Cardiac fibroblast (primary cell): ENCODE results near the gene SMC2.

Experiments
- DNase-seq, 2 donors: peaks; one replicate each; pipeline versions ENCODE4 v3.0.0 to v3.0.0-alpha.2; 2010; ENCODE audit warnings: low read depth in 2 of 2
- H3K4me3 ChIP-seq, 2 donors: replicated peaks in 1 of 2; 1 replicate in 1 of 2; 2 replicates in 1 of 2; pipeline ENCODE4 v1.5.1; 2011; ENCODE audit warnings: low read depth in 2 of 2, low read length in 2 of 2, mild to moderate bottlenecking in 2 of 2, moderate library complexity in 1 of 2
- TF ChIP-seq, protein P1 (sequence below): IDR thresholded peaks from one replicate; pipeline ENCODE4 v1.5.1; 2011; ENCODE audit warnings: low read depth, mild to moderate bottlenecking, low read length, inconsistent platforms

Gene SMC2

DNA sequence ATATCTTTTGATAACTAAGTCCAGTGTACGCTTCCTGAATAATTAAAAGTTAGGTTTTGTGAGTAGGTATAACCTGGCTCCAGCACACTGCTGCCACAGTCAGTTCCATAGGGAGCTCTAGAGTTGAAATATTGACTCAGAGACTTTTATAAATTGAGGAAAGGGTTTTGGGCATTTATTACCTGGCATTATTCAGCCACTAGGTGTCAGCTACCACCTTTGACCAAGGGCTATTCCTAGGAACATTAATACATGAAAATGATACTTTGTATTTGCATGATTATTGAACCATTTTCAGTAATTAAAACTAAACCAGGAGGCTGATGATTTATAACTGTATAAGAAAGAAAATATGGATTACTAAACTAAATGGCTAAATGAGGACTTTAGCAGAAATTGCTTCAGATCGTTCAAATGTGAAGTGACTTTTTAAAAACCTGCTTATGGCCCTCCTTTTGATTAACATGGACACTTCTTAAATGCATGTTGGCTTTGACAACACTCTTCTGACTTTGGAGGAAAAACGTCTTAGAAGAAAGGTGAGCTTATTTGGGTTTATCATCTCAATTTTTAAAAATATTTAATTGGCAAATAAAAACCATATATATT, 83.0 kb downstream of the SMC2 start:
- peak; percentile 26 to 55 for DNase-seq
- no peak overlapping the region for H3K4me3 ChIP-seq
- TF ChIP-seq, protein P1, sequence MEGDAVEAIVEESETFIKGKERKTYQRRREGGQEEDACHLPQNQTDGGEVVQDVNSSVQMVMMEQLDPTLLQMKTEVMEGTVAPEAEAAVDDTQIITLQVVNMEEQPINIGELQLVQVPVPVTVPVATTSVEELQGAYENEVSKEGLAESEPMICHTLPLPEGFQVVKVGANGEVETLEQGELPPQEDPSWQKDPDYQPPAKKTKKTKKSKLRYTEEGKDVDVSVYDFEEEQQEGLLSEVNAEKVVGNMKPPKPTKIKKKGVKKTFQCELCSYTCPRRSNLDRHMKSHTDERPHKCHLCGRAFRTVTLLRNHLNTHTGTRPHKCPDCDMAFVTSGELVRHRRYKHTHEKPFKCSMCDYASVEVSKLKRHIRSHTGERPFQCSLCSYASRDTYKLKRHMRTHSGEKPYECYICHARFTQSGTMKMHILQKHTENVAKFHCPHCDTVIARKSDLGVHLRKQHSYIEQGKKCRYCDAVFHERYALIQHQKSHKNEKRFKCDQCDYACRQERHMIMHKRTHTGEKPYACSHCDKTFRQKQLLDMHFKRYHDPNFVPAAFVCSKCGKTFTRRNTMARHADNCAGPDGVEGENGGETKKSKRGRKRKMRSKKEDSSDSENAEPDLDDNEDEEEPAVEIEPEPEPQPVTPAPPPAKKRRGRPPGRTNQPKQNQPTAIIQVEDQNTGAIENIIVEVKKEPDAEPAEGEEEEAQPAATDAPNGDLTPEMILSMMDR, result peak; percentile 60

DNA sequence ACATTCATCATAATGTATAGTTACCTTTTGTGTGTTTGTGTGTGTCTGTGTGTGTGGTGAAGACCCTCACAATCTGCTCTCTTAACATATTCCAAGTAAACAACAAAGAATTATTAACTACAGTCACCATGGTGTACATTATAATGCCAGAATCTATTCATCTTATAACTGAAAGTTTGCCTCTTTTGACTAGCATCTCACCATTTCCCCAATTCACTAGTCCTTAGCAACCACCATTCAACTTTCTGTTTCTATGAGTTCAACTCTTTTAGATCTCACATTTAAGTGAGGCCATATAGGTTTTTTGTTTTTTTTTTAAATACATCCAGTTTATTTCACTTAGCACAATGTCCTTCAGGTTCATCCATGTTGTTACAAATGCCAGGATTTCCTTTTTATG, 83.6 kb downstream of the SMC2 start:
- no peak for DNase-seq
- H3K4me3 ChIP-seq, result no peak overlapping the region
- TF ChIP-seq, protein P1, result no peak
